H1 (cell line): ENCODE results near the gene QRSL1.

Experiments
- POLR2A ChIP-seq, 2 experiments: IDR thresholded peaks; 1 replicate in 1 of 2; 2 replicates in 1 of 2; pipeline ENCODE4 v1.6.1; 2011; ENCODE audit warnings: low read depth in 2 of 2, low read length in 2 of 2, mild to moderate bottlenecking in 2 of 2; ENCODE audit errors: control extremely low read depth in 1 of 2
- TF ChIP-seq, protein P1 (sequence below), 3 experiments: IDR thresholded peaks; 1 replicate in 2 of 3; 2 replicates in 1 of 3; pipeline versions ENCODE4 v1.5.1 to v1.6.1; 2011; ENCODE audit warnings: low read length in 3 of 3, mild to moderate bottlenecking in 3 of 3, inconsistent platforms in 2 of 3, low read depth in 1 of 3, moderate library complexity in 1 of 3; ENCODE audit not compliant: insufficient read depth in 1 of 3; ENCODE audit errors: control extremely low read depth in 1 of 3
- TF ChIP-seq, protein P2 (sequence below): IDR thresholded peaks from 2 replicates; pipeline ENCODE4 v1.6.1; 2011; ENCODE audit warnings: low read depth, mild to moderate bottlenecking, low read length; ENCODE audit not compliant: insufficient read depth
- TF ChIP-seq, protein P3 (sequence below): IDR thresholded peaks from 2 replicates; pipeline ENCODE4 v1.6.1; 2012; ENCODE audit warnings: inconsistent platforms

DNA sequence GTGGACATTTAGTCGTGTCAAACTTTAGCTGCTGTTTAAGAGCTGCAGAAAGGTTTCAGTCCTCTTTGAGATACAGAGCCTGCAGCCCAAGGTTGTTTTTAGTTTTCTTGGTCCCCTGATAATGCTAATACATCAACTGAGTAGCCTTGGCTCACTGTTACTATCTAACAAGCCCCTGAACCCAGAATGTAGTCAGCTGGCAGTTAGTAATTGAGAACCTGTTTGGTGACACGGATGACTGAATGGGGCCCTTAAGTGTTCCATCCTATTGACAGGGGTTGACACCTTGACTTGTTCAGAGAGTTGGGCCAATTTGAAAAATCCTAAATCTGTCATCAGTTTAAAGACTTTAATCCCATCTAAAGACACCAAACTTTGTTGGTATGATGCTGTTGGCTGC, 2.9 kb upstream of the QRSL1 start:
- TF ChIP-seq, protein P1, sequence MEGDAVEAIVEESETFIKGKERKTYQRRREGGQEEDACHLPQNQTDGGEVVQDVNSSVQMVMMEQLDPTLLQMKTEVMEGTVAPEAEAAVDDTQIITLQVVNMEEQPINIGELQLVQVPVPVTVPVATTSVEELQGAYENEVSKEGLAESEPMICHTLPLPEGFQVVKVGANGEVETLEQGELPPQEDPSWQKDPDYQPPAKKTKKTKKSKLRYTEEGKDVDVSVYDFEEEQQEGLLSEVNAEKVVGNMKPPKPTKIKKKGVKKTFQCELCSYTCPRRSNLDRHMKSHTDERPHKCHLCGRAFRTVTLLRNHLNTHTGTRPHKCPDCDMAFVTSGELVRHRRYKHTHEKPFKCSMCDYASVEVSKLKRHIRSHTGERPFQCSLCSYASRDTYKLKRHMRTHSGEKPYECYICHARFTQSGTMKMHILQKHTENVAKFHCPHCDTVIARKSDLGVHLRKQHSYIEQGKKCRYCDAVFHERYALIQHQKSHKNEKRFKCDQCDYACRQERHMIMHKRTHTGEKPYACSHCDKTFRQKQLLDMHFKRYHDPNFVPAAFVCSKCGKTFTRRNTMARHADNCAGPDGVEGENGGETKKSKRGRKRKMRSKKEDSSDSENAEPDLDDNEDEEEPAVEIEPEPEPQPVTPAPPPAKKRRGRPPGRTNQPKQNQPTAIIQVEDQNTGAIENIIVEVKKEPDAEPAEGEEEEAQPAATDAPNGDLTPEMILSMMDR (IDR thresholded peaks at IDR 0.05; ENCODE audit: control extremely low read depth in 1 of 3, insufficient read depth in 1 of 3, low read depth in 1 of 3, low read length in 3 of 3) = no peak
- TF ChIP-seq POLR2A (IDR thresholded peaks at IDR 0.05; ENCODE audit: control extremely low read depth in 1 of 2, low read depth in 2 of 2, low read length in 2 of 2) = no peak
- TF ChIP-seq, protein P2, sequence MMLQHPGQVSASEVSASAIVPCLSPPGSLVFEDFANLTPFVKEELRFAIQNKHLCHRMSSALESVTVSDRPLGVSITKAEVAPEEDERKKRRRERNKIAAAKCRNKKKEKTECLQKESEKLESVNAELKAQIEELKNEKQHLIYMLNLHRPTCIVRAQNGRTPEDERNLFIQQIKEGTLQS = no peak
- TF ChIP-seq, protein P3, sequence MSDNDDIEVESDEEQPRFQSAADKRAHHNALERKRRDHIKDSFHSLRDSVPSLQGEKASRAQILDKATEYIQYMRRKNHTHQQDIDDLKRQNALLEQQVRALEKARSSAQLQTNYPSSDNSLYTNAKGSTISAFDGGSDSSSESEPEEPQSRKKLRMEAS = no peak
